Endodermal cell (in vitro differentiated cells): ENCODE measurements around the gene SLC1A7. TPM values are rescaled to one million over a fixed set of nuclear protein-coding genes. Genes with fewer than 3 reads are reported as not detected.

Experiments used
- DNase-seq: peaks from one replicate; pipeline ENCODE4 v3.0.0-alpha.2; 2017
- H3K27ac ChIP-seq: 2 replicates; pipeline ENCODE4 v1.5.1; 2013; ENCODE audit warnings: mild to moderate bottlenecking, low read depth, low read length, moderate library complexity
- H3K27me3 ChIP-seq: 2 replicates; pipeline ENCODE4 v1.6.1; 2013; ENCODE audit warnings: mild to moderate bottlenecking, low read length, moderate library complexity; ENCODE audit not compliant: insufficient read depth, control insufficient read depth, poor library complexity, severe bottlenecking
- H3K36me3 ChIP-seq: 2 replicates; pipeline ENCODE4 v1.7.0; 2013; ENCODE audit warnings: mild to moderate bottlenecking, low read length, moderate library complexity; ENCODE audit not compliant: control insufficient read depth, insufficient read depth
- H3K4me1 ChIP-seq: one replicate; pipeline ENCODE4 v1.7.0; 2013; ENCODE audit warnings: low read length; ENCODE audit not compliant: control insufficient read depth, insufficient read depth
- H3K4me3 ChIP-seq: 2 replicates; pipeline ENCODE4 v1.5.1; 2013; ENCODE audit warnings: mild to moderate bottlenecking, low read length, moderate library complexity
- H3K9ac ChIP-seq: 2 replicates; pipeline ENCODE4 v1.6.1; 2013; ENCODE audit warnings: mild to moderate bottlenecking, low read length, moderate library complexity; ENCODE audit not compliant: poor library complexity, severe bottlenecking; ENCODE audit errors: extremely low read depth
- H3K9me3 ChIP-seq: 2 replicates; pipeline ENCODE4 v1.6.1; 2013; ENCODE audit warnings: mild to moderate bottlenecking, low read length, moderate library complexity; ENCODE audit not compliant: control insufficient read depth
- H3K27ac Mint-ChIP-seq: 2 replicates; pipeline ENCODE4 v1.8.0; 2020; ENCODE audit warnings: mixed read lengths
- H3K27me3 Mint-ChIP-seq: 2 replicates; pipeline ENCODE4 v1.8.0; 2021; ENCODE audit warnings: mild to moderate bottlenecking, mixed read lengths; ENCODE audit not compliant: insufficient read depth
- H3K36me3 Mint-ChIP-seq: 2 replicates; pipeline ENCODE4 v1.8.0; 2020; ENCODE audit warnings: low read depth, mixed read lengths
- H3K4me1 Mint-ChIP-seq: 2 replicates; pipeline ENCODE4 v1.8.0; 2020; ENCODE audit warnings: mixed read lengths
- H3K4me3 Mint-ChIP-seq: 2 replicates; pipeline ENCODE4 v1.8.0; 2020; ENCODE audit warnings: mild to moderate bottlenecking, moderate library complexity, mixed read lengths
- H3K9me3 Mint-ChIP-seq: 2 replicates; pipeline ENCODE4 v1.8.0; 2020; ENCODE audit warnings: mild to moderate bottlenecking, mixed read lengths
- WGBS, 2 experiments: methylation state at CpG; one replicate each; pipeline versions ENCODE4 v1.1.5 to v1.1.7; 2013; ENCODE audit warnings: missing lambda C conversion rate in 2 of 2, mixed read lengths in 1 of 2; ENCODE audit not compliant: insufficient coverage in 1 of 2, insufficient read length in 1 of 2; 5-methylcytosine and 5-hydroxymethylcytosine counted together
- total RNA-seq, 2 donors: library from RNA; stranded (reverse); fragmentation: NEBNext Ultra II Directional in 1 of 2; extraction: Animal tissue kit (Norgen Biotek cat#: 25700) in 1 of 2; gene quantifications; 2 replicates in 1 of 2; 3 replicates in 1 of 2; pipeline ENCODE4 v1.2.1, GENCODE V29; 2021
- TF ChIP-seq, protein P1 (sequence below): fragments of 200-600 bp; sonication (generic); conservative IDR thresholded peaks from 2 replicates; pipeline ENCODE4 v1.5.0; 2021; ENCODE audit warnings: antibody characterized with exemption, mild to moderate bottlenecking

SLC1A7 gene
- total RNA-seq, 2 donors from 2014 or later = 1.7 to 2.3 TPM

- TF ChIP-seq, protein P1, sequence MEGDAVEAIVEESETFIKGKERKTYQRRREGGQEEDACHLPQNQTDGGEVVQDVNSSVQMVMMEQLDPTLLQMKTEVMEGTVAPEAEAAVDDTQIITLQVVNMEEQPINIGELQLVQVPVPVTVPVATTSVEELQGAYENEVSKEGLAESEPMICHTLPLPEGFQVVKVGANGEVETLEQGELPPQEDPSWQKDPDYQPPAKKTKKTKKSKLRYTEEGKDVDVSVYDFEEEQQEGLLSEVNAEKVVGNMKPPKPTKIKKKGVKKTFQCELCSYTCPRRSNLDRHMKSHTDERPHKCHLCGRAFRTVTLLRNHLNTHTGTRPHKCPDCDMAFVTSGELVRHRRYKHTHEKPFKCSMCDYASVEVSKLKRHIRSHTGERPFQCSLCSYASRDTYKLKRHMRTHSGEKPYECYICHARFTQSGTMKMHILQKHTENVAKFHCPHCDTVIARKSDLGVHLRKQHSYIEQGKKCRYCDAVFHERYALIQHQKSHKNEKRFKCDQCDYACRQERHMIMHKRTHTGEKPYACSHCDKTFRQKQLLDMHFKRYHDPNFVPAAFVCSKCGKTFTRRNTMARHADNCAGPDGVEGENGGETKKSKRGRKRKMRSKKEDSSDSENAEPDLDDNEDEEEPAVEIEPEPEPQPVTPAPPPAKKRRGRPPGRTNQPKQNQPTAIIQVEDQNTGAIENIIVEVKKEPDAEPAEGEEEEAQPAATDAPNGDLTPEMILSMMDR = no peak
- no peaks in the 10 kb centered on the region for H3K36me3 ChIP-seq
- WGBS, 2 experiments = 92 to 93% methylated on average over 5 of the region's 5 CpGs
- peaks cover 16% of the 10 kb centered on the region for H3K27me3 ChIP-seq
- Mint-ChIP-seq H3K36me3 (no peaks in the 10 kb centered on the region), H3K27ac (no peak overlapping the region), H3K4me1 (peaks cover 31% of the 10 kb centered on the region), H3K9me3 (no peaks in the 10 kb centered on the region), H3K27me3 (peaks cover 44% of the 10 kb centered on the region), H3K4me3 (no peak overlapping the region)
- H3K4me1 ChIP-seq = peaks cover 4% of the 10 kb centered on the region
- no peaks in the 10 kb centered on the region for H3K9me3 ChIP-seq
- no peak for DNase-seq
- H3K4me3 ChIP-seq = no peak overlapping the region
- H3K9ac ChIP-seq = no peak overlapping the region
- H3K27ac ChIP-seq = no peak overlapping the region
Observed at GRCh38 chr1:53127546-53127945, 14.9 kb downstream of the SLC1A7 start.

DNA sequence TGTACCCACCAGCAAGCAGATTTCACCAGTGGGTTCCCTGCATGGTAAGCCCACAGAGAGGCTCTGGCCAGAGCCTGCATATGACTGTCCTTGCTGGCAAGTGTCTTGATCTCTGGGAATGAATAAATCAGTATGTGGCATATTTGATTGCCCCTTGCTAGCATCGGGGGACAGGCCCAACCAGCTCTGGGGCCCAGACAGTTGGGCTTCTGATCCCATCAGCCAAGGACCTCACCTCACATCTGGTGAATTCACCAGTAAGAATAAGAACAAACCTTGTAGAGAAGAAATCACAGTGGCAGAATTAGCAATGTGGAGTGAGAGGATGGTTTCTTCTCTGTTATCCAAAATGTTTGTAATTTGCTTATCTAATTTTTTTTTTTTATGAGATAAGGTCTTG lies 15.9 kb downstream of the SLC1A7 start:
- Mint-ChIP-seq H3K4me1 (peaks cover 35% of the 10 kb centered on the region), H3K27me3 (peaks cover 49% of the 10 kb centered on the region), H3K36me3 (no peaks in the 10 kb centered on the region), H3K4me3 (no peak overlapping the region), H3K9me3 (no peaks in the 10 kb centered on the region), H3K27ac (no peak overlapping the region)
- H3K4me3 ChIP-seq = no peak overlapping the region
- peaks cover 25% of the 10 kb centered on the region for H3K27me3 ChIP-seq
- H3K27ac ChIP-seq = no peak overlapping the region
- TF ChIP-seq, protein P1 = no peak
- WGBS, 2 experiments = 93 to 100% methylated on average over 1 of the region's 1 CpG
- peaks cover 8% of the 10 kb centered on the region for H3K4me1 ChIP-seq
- no peaks in the 10 kb centered on the region for H3K9me3 ChIP-seq
- peak; percentile 5 for DNase-seq
- H3K9ac ChIP-seq = no peak overlapping the region
- no peaks in the 10 kb centered on the region for H3K36me3 ChIP-seq

DNA sequence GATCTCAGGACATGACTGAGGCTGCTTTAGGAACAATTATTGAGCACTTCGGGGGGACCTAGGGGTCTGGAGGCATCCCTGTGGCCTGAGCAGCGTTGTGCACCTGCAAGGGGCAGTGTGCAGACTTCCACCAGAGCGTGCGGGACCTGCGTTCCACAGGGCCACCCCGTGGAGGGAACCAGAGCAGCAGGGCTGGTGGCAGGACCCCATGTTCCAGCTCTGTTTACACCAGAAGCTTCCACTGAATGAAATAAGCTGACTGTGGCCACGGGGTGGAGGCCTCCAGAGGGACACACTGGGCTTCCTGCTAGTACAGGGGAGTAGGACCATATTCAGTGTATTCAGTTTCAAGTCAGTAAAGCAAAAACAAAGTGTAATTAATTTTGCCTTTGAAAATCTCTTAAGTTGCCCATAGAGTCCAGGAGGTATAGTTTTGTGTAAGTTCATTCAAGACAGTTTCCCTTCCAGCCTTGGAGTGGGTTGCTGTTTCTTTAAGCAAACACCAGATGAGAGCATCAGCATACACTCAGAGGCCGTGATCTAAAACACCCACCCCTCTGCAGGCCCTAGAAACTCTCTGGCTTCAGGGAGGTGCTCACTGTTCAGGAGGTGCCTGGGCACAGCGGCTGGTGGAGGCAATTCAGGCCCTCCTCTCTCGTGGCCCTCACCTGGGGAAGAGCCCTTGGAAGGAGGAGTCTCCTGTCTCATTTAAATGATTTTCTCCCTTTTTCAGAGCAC lies 16.6 kb downstream of the SLC1A7 start:
- peaks cover 41% of the 10 kb centered on the region for H3K4me1 Mint-ChIP-seq
- H3K36me3 Mint-ChIP-seq = no peaks in the 10 kb centered on the region
- H3K9ac ChIP-seq = no peak overlapping the region

More for the DNA sequence above, 16.6 kb downstream of the SLC1A7 start:
- no peak overlapping the region for H3K27ac ChIP-seq
- peaks cover 32% of the 10 kb centered on the region for H3K27me3 ChIP-seq
- Mint-ChIP-seq H3K27ac (no peak overlapping the region), H3K4me3 (no peak overlapping the region), H3K9me3 (no peaks in the 10 kb centered on the region), H3K27me3 (peaks cover 53% of the 10 kb centered on the region)
- TF ChIP-seq, protein P1 = peak; percentile 17
- peaks cover 12% of the 10 kb centered on the region for H3K4me1 ChIP-seq
- H3K4me3 ChIP-seq = no peak overlapping the region
- no peaks in the 10 kb centered on the region for H3K9me3 ChIP-seq
- 79 to 83% methylated on average over 9 to 10 of the region's 10 CpGs for WGBS, 2 experiments
- H3K36me3 ChIP-seq = no peaks in the 10 kb centered on the region
- DNase-seq = no peak
